GM12878 (cell line): ENCODE measurements around the gene ME3. TPM values are rescaled to one million over a fixed set of nuclear protein-coding genes. Genes with fewer than 3 reads are reported as not detected.

Source experiments
- ATAC-seq: fragments of 200-7000 bp; cut with Tn5 transposase; 3 replicates; pipeline ENCODE4 v1.9.1; 2020; ENCODE audit warnings: mild to moderate bottlenecking, moderate library complexity
- BruUV-seq: library from RNA; stranded (reverse); fragments of 400-500 nt; replicated peaks from 2 replicates; lab custom pipeline; 2021; lab: Mats Ljungman, UMichigan
- CTCF ChIA-PET: fragments of 300-600 bp; sonication (Branson Sonifier 250); formaldehyde crosslinking; extraction: SDS; loops from one replicate; lab custom pipeline; 2021; ENCODE audit warnings: inconsistent platforms; lab: Yijun Ruan, JAX
- POLR2A ChIA-PET: fragments of 350-600 bp; formaldehyde crosslinking; extraction: SDS; loops from one replicate; lab custom pipeline; 2021; ENCODE audit warnings: inconsistent platforms; lab: Charles Lee
- RAD21 ChIA-PET: fragments of 300-600 bp; sonication (Branson Sonifier 250); formaldehyde crosslinking; loops from one replicate; lab custom pipeline; 2023; ENCODE audit warnings: antibody characterized with exemption; ENCODE audit not compliant: unreplicated experiment; lab: Charles Lee
- SMC1A ChIA-PET: fragments of 300-600 bp; sonication (Branson Sonifier 250); formaldehyde crosslinking; loops from one replicate; lab custom pipeline; 2023; ENCODE audit not compliant: unreplicated experiment, uncharacterized antibody; lab: Charles Lee
- DNase-seq: peaks from one replicate; pipeline ENCODE4 v3.0.0-alpha.2; 2011; ENCODE audit warnings: low read depth, low spot score
- FAIRE-seq: peaks from 3 replicates; lab custom pipeline; 2011; peaks lifted over from hg19 to GRCh38; lab: Jason Lieb, UNC
- H2AFZ ChIP-seq: 2 replicates; pipeline ENCODE4 v1.6.0; 2011; ENCODE audit warnings: low read depth, low read length, control low read depth; ENCODE audit not compliant: control insufficient read depth
- H3K27ac ChIP-seq: 2 replicates; pipeline ENCODE4 v1.5.1; 2011; ENCODE audit warnings: control low read depth; ENCODE audit not compliant: control insufficient read depth, insufficient read depth
- H3K27me3 ChIP-seq, 2 experiments: replicated peaks in 1 of 2; 2 replicates each; pipeline versions ENCODE4 v1.6.0 to v1.6.1; 2011; ENCODE audit warnings: low read length in 1 of 2; ENCODE audit not compliant: control insufficient read depth in 2 of 2, insufficient read depth in 2 of 2
- H3K36me3 ChIP-seq, 2 experiments: 2 replicates each; pipeline ENCODE4 v1.5.1; 2011; ENCODE audit warnings: low read length in 1 of 2; ENCODE audit not compliant: control insufficient read depth in 2 of 2, insufficient read depth in 2 of 2
- H3K4me1 ChIP-seq: 2 replicates; pipeline ENCODE4 v1.6.1; 2011; ENCODE audit warnings: mild to moderate bottlenecking, low read length, moderate library complexity, mixed read lengths; ENCODE audit not compliant: control insufficient read depth, insufficient read depth
- H3K4me2 ChIP-seq: 2 replicates; pipeline ENCODE4 v1.6.0; 2011; ENCODE audit warnings: control low read depth; ENCODE audit not compliant: control insufficient read depth, insufficient read depth
- H3K4me3 ChIP-seq: fragments of 200-600 bp; sonication (generic); 2 replicates; pipeline ENCODE4 v1.5.1; 2016
- H3K79me2 ChIP-seq: 2 replicates; pipeline ENCODE4 v1.6.0; 2011; ENCODE audit warnings: low read length; ENCODE audit not compliant: control insufficient read depth, insufficient read depth
- H3K9ac ChIP-seq: 2 replicates; pipeline ENCODE4 v1.8.0; 2011; ENCODE audit warnings: low read length, control low read depth, mixed read lengths; ENCODE audit not compliant: control insufficient read depth, insufficient read depth
- H3K9me3 ChIP-seq: replicated peaks from 3 replicates; pipeline ENCODE4 v1.5.1; 2011; ENCODE audit warnings: mild to moderate bottlenecking, low read length; ENCODE audit not compliant: control insufficient read depth, insufficient read depth
- H4K20me1 ChIP-seq: 2 replicates; pipeline ENCODE4 v1.6.0; 2011; ENCODE audit not compliant: control insufficient read depth, insufficient read depth
- CBX3 ChIP-seq: fragments of 200-600 bp; sonication (generic); IDR thresholded peaks from 2 replicates; pipeline ENCODE4 v1.6.1; 2016; ENCODE audit warnings: low read depth, borderline replicate concordance
- CHD2 ChIP-seq: IDR thresholded peaks from 2 replicates; pipeline ENCODE4 v1.6.1; 2011; ENCODE audit warnings: low read depth, low read length, improper control_type of control experiment, borderline replicate concordance
- CUX1 ChIP-seq: IDR thresholded peaks from 2 replicates; pipeline ENCODE4 v1.6.1; 2012; ENCODE audit warnings: improper control_type of control experiment, low read depth, low read length; ENCODE audit not compliant: insufficient replicate concordance
- DPF2 ChIP-seq: fragments of 450-650 bp; IDR thresholded peaks from 2 replicates; pipeline ENCODE4 v1.6.1; 2017; ENCODE audit warnings: mild to moderate bottlenecking
- HDAC6 ChIP-seq: fragments of 200-600 bp; sonication (generic); IDR thresholded peaks from one replicate; pipeline ENCODE4 v1.8.0; 2017; ENCODE audit warnings: antibody characterized with exemption; ENCODE audit not compliant: unreplicated experiment
- IRF5 ChIP-seq: fragments of 450-650 bp; IDR thresholded peaks from 2 replicates; pipeline ENCODE4 v1.6.1; 2017; ENCODE audit warnings: borderline replicate concordance
- LARP7 ChIP-seq: fragments of 450-650 bp; IDR thresholded peaks from 2 replicates; pipeline ENCODE4 v1.6.1; 2017; ENCODE audit warnings: mild to moderate bottlenecking
- MAX ChIP-seq: IDR thresholded peaks from 2 replicates; pipeline ENCODE4 v1.6.1; 2012; ENCODE audit warnings: low read depth, low read length, improper control_type of control experiment
- NFYA ChIP-seq: IDR thresholded peaks from 2 replicates; pipeline ENCODE4 v1.6.1; 2011; ENCODE audit warnings: low read depth, mild to moderate bottlenecking, low read length, improper control_type of control experiment, borderline replicate concordance
- PBX3 ChIP-seq: IDR thresholded peaks from 2 replicates; pipeline ENCODE4 v1.6.1; 2011; ENCODE audit warnings: mild to moderate bottlenecking, low read depth, low read length, moderate library complexity; ENCODE audit not compliant: insufficient replicate concordance
- SMARCA5 ChIP-seq: fragments of 450-650 bp; IDR thresholded peaks from 2 replicates; pipeline ENCODE4 v1.6.1; 2017; ENCODE audit warnings: mild to moderate bottlenecking
- USF2 ChIP-seq: IDR thresholded peaks from 2 replicates; pipeline ENCODE4 v1.6.1; 2011; ENCODE audit warnings: low read depth, low read length, improper control_type of control experiment, borderline replicate concordance
- WGBS: methylation state at CpG from one replicate; pipeline ENCODE4 v1.1.6; 2016; ENCODE audit warnings: low lambda C conversion rate; ENCODE audit not compliant: insufficient replicate concordance, insufficient coverage; ENCODE audit errors: missing lambda C conversion rate; 5-methylcytosine and 5-hydroxymethylcytosine counted together
- in situ Hi-C: fragments of 300-500 bp; cut with MboI; formaldehyde crosslinking; loops from 9 replicates; pipeline ENCODE4 v1.14.3; 2018; ENCODE audit warnings: mixed read lengths
- intact Hi-C: fragments of 100-400 bp; cut with micrococcal nuclease; formaldehyde crosslinking; loops from one replicate; pipeline ENCODE4 v1.14.2; 2022; ENCODE audit not compliant: unreplicated experiment
- polyA plus RNA-seq, 11 experiments: library from polyadenylated mRNA; depleted of rRNA in 4 of 11; unstranded in 6 of 11; stranded (reverse) in 5 of 11; fragments of >200 nt; fragmentation: Nextera tagmentation in 4 of 11; fragmentation: Illumina TruSeq in 1 of 11; extraction: Ambion mirVana in 4 of 11; extraction: Trizol in 1 of 11; gene quantifications; 1 replicate in 1 of 11; 2 replicates in 10 of 11; pipeline versions ENCODE4 v1.2.1 to v1.2.3, GENCODE V29; 2011 to 2016; ENCODE audit warnings: inconsistent platforms in 2 of 11, missing spikeins in 2 of 11, low read depth in 1 of 11
- total RNA-seq, 4 experiments: library from RNA; depleted of rRNA in 3 of 4; stranded (reverse); fragments of >200 nt in 3 of 4; fragmentation: Illumina TruSeq in 1 of 4; extraction: Trizol in 1 of 4; gene quantifications; 2 replicates each; pipeline versions ENCODE4 v1.2.1 to v1.2.3, GENCODE V29; 2013 to 2021

The ME3 gene
- total and polyA plus RNA-seq, 10 of the 15 experiments (the other 5 are each of a cell fraction or from before 2014, with no cell fraction given): 0.06 to 0.40 (median 0.19) TPM; not detected in 2

- TF ChIP-seq USF2: no peak
- TF ChIP-seq MAX: no peak
- no peak for TF ChIP-seq SMARCA5
- TF ChIP-seq IRF5: no peak
- no peak for TF ChIP-seq HDAC6
- no peak for TF ChIP-seq CBX3
Observed at GRCh38 chr11:86484795-86485166, 187.6 kb downstream of the ME3 start (continued).

GRCh38 chr11:86483940-86484794 lies 188.2 kb downstream of the ME3 start:
- H3K4me2 ChIP-seq: no peak overlapping the region
- no peaks in the 10 kb centered on the region for H3K9me3 ChIP-seq
- 70% methylated on average over 7 of the region's 7 CpGs for WGBS
- H3K79me2 ChIP-seq: no peaks in the 10 kb centered on the region
- no peak overlapping the region for H3K4me3 ChIP-seq
- in situ Hi-C loops: no loop called here
- BruUV-seq: no TSS peak
- ATAC-seq (no peak), FAIRE-seq (no peak), DNase-seq (no peak)
- ChIA-PET RAD21 (interaction anchor here (0.9 to 1.6 kb wide), 5 partner anchors 19 to 121 kb away, joined by 3 to 5 read pairs (median 3); no protein-coding TSS in a partner anchor), SMC1A (interaction anchor here (0.6 to 3.8 kb wide), 19 partner anchors 8 to 333 kb away, joined by 3 to 25 read pairs (median 4); no protein-coding TSS in a partner anchor), POLR2A (interaction anchor here (1.0 kb wide), 1 partner anchor 109 kb away, joined by 3 read pairs; no protein-coding TSS in a partner anchor), CTCF (interaction anchor here (0.9 to 6.5 kb wide), 6 partner anchors 8 to 124 kb away, joined by 3 to 49 read pairs (median 4); no protein-coding TSS in a partner anchor)
- H4K20me1 ChIP-seq: no peaks in the 10 kb centered on the region
- intact Hi-C loops: no loop called here
- no peak overlapping the region for H3K27ac ChIP-seq
- H3K27me3 ChIP-seq: peaks cover 0 to 2% of the 10 kb centered on the region in 2 experiments; a peak in 1 of 4 replicates
- H3K36me3 ChIP-seq: no peaks in the 10 kb centered on the region
- no peak overlapping the region for H3K9ac ChIP-seq
- H2AFZ ChIP-seq: no peak overlapping the region
- no peaks in the 10 kb centered on the region for H3K4me1 ChIP-seq
- TF ChIP-seq CHD2: no peak
- no peak for TF ChIP-seq LARP7
- TF ChIP-seq PBX3: no peak
- TF ChIP-seq DPF2: no peak
- TF ChIP-seq CUX1: no peak
- no peak for TF ChIP-seq NFYA
